GM03348 (cell line): ENCODE results near the gene TPRX1.
"Not testable (repeated sequence)": the region's sequence is repeated elsewhere in the genome, so short reads cannot be mapped to it uniquely, and the experiment has no call there.

Experiments used
- DNase-seq: peaks from one replicate; pipeline ENCODE4 v3.0.0; 2012; ENCODE audit warnings: low spot score

TPRX1 gene, protein sequence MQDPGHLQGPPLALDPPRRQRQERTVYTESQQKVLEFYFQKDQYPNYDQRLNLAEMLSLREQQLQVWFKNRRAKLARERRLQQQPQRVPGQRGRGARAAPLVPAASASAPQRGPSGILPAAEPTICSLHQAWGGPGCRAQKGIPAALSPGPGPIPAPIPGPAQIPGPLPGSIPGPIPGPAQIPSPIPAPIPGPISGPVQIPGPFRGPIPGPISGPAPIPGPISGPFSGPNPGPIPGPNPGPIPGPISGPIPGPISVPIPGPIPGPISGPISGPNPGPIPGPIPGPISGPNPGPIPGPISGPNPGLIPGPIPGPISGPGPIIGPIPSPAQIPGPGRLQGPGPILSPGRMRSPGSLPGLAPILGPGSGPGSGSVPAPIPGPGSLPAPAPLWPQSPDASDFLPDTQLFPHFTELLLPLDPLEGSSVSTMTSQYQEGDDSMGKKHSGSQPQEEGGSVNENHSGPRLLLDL

DNA sequence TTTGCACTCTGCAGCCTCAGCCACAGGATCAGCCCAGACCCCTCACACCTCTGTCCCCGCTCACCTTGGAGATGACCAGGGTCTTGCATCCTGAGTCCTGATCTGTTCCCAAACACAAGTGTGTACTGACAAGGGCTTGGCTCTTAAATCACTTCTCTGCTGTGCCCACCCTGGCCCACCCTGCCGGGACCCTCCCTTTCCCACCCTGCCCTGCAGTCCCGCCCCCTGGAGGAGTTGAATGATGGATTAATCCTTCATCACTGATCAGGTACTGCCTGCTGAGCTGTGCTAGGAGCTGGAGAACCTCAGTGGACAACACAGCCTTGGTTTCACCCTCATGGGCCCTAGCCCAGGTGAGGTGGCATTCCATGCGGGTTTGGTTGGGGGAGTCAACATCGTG is at the start of gene TPRX1:
Gene TPRX1, minus strand, starts transcription at position 101 of the 400 bp plus-strand sequence. Its CDS starts 12 bp downstream, at position 89.
- not testable (repeated sequence) for DNase-seq

DNA sequence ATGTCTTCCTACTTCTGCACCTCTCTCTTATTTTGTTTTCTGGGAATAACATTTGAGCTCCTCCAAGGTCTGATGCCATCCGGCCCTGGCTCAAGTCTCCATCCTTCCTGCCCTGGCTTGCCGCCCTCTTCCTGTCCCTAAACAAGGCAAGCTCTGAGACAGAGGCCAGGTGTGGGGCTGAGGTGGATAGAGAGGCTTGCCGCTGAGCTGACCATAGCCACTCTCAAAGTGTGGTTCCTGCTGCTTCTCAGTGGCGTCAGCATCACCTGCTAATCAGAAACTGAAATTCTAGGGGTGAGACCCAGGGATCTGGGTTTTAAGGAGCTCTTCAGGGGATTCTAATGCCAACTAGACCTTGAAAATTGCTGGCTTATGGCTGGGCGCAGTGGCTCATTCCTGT is 48.7 kb upstream of the TPRX1 start:
- DNase-seq = no peak

DNA sequence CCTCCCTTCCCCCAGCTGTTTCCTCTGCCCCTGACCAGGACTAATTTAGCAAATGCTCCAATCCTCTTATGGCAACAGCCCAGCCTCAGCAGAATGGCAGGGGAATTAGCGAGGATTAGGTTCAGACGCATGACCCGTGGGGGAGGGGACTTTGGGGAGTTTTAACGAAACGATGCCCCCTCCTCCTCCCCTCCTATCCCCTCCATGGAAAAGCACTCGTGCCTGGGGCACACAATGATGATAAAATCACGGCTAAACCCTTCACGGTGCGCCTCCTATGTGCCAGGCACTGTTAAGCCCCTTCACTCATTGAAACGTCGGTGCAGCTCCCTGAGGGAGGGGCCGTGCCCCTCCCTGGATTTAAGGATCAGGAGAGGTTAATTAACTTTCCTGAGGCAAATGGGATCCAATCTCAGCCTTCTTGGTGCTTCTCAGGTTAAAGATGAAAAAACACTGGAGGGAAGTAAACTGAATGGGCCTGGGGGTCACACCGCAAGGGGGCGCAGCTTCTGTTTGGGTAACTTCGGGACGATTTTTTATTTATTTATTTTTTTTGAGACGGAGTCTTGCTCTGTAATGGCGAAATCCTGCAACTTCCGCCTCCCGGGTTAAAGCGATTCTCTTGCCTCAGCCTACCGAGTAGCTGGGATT is 44.6 kb upstream of the TPRX1 start:
- no peak for DNase-seq

DNA sequence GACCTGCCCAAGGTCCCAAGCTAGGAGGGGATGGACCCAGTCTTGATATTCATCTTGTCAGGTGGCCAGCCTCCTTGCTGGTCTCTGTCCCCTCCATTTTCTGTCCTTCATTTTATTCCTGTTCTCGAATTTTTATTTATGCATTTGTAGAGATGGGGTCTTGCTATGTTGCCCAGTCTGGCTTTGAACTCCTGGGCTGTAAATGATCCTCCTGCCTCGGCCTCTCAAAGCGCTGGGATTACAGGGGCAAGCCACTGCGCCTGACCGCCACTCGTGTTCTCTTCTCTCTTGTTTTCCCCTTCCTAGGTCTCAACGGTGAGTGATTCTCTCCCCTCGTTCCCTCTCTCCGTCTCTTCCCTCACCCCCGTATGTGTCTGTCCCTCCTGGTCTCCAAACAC is 44.1 kb upstream of the TPRX1 start:
- no peak for DNase-seq

DNA sequence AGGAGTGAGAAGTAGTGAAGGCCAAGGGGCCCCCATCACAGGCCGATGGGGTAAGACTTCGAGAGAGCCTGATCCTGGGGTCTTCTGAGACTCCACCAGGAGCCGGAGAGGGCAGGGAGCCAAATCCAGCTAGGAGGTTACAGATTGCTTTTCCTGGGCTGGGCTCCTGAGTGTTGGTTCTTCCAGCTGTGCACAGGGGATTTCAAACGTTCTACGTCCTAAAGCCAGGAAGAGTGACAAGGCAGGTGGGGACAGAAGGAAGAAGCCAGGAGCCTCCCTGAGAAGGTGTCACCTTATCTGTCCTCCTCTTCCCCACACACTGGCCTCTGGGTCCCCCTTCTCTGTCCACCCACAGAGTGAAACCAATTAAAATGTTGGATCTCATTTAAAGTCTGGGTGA is 38.6 kb upstream of the TPRX1 start:
- no peak for DNase-seq

DNA sequence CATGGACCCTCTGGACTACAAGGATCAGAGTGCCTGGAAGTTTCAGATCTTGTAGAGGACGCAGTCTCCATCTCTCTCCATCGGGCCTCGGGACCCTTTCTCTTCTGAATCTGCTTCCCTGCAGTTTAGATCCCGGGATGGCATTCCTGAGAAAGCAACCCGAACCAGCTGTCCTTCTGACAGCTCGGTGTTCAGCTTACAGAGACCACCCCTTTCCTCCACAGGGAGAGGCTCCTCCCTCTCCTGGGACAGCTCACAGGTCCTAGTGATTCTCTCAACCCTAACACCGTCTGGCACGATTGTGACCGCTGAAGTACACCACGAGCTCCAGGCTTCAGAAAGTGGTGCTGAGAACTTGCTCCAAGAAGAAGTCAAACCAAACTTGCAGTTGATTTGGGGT is 35.6 kb upstream of the TPRX1 start:
- no peak for DNase-seq

DNA sequence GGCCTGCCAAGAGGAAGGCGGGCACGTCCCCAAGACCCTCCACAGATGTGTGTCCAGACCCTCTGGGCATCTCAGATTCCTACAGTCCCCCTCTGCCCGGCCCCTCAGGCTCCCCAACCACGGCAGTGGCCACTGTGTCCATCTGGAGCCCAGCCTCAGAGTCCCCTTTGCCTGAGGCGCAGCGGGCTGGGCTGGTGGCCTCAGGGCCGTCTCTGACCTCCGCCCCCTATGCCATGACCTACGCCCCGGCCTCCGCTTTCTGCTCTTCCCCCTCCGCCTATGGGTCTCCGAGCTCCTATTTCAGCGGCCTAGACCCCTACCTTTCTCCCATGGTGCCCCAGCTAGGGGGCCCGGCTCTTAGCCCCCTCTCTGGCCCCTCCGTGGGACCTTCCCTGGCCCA is 35.1 kb upstream of the TPRX1 start:
- DNase-seq = no peak

DNA sequence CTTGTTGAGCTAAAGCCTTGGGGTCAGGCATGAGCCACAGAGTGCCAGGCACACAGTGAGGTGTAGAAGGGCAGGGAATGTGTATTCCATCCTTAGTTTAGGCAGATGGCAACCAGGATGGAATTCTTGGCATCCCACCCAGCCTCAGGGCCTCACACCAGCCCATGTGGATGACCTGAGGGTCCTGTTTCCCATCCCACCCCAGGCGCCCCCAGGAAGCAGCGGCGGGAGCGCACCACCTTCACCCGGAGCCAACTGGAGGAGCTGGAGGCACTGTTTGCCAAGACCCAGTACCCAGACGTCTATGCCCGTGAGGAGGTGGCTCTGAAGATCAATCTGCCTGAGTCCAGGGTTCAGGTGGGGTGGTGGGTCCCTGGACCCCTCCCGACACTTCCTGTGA is 31.7 kb upstream of the TPRX1 start:
- no peak for DNase-seq

DNA sequence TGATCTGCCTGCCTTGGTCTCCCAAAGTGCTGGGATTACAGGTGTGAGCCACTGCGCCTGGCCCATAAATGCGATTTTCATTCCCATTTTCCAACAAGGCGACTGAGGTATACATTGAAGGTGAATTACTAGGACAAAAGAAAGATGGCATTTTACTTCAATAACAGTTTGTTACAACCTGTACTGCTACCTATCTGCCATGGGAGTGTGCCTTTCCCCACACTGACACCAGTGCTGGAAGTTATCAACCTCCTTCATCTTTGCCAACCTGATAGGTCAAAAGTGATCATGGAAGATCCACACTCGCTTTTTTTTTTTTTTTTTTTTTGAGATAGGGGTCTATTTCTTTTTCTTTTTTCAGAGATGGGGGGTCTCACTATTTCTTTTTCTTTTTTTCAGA is 28.4 kb upstream of the TPRX1 start:
- no peak for DNase-seq

DNA sequence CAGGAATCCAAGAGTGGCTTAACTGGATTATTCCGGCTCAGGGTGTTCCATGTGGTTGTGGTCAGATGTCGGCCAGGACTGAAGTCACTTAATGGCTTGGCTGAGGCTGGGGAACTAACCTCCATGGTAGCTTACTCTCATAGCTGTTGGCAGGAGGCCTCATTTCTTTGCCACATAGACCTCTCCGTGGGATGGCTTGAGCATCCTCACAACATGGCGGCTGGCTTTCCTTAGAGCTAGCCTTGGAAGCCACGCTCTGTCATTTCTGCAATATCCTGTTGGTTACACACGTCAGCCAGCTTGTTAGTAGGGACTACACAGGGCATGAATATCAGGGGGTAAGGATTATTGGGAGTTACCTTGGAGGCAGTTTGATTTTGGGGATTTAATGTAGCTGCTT is 22.4 kb upstream of the TPRX1 start:
- DNase-seq = no peak

DNA sequence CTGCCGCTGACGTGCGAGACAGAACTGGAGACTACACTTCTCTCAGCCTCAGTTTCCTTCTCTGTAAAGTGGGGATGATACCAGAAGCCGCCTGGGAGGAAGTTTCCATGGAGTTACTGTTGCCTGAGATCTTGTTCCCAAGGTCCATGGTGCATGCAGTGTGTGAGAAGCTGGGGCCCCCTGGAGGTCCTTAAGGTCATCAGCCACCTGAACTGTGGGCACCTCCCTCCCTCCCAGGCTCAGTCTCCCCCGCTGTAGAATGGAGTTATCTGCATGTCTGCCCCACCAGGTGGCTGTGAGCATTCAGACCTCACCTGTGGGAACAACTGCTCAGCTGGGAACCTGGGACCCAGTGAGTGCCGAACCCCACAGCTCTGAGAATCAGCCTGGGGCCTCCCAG is 20.0 kb upstream of the TPRX1 start:
- DNase-seq = no peak

DNA sequence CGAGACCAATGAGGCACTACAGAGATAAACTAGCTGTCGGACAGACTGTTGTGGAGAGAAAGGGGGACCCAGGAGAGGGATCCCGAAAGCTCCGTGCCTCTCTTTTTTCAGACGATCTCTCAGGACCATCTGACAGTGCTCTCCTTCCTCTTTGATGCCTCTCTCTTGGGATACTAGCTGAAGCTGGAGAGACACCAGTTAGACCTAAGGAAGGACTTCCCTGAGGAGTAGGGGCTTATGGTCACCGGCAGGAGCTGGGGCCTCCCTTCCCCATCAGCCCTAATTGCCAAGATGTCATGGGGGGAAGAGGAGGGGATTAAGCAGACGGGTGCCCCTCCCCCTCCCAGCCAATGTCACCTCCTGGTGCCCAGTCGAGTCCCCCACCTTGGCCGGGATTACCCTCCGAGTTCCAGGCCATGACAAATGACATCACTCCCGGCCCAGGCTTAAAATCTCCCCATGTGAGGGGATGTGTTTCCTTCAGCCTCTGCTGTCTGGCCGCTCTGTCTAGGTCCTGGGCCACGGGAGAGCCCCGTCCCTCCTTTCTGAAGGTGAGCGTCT is 17.2 kb upstream of the TPRX1 start, which contains the start of gene CRX:
Gene CRX, plus strand, starts transcription at position 478 of the 561 bp plus-strand sequence. CDS start 12,507 bp downstream, outside the sequence.
- DNase-seq = no peak

DNA sequence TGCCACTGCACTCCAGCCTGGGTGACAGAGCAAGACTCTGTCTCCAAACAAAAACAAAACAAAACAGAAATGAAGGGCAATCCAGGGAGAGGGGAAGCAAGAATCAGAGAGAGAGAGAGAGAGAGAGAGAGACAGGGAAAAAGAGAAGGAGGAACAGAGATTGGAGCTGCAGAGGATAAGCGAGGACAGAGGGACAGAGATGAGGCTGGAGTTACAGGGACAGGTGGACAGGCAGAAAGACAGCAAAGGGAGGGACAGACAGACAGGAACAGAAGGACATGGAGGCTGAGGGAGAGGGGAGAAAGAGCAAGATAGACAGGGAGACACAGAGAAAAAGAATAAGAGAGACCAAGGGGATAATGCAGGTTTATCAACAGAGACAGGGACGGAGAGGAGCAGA is 16.1 kb upstream of the TPRX1 start:
- no peak for DNase-seq

DNA sequence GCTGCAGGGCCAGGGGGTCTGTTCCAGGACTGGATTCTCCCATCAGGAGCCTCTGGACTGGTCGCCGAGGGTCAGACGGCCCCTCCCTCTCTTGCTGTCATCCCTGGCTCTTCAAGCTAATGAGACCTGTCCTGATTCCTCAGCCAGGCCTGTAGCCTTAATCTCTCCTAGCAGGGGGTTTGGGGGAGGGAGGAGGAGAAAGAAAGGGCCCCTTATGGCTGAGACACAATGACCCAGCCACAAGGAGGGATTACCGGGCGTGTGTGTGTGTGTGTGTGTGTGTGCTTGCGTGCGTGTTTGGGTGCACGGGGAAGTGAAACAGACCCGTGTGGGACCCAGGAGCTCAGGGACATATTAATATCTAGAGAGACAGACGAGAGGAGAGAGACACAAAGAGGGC is 15.5 kb upstream of the TPRX1 start:
- DNase-seq = no peak

DNA sequence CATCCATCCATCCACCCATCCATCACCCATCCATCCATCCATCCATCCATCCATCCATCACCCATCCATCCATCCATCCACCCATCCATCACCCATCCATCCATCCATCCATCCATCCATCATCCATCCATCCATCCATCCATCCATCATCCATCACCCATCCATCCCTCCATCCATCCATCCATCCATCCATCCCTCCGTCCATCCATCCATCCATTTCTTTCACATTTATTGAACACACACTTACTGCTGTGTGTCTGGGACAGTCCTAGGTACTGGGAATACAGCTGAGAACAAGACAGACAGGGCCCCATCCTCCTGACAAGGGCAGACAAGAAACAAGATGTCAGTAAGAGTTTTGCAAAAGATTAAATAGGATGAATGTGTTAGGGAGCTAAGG is 13.9 kb upstream of the TPRX1 start:
- DNase-seq = not testable (repeated sequence)

DNA sequence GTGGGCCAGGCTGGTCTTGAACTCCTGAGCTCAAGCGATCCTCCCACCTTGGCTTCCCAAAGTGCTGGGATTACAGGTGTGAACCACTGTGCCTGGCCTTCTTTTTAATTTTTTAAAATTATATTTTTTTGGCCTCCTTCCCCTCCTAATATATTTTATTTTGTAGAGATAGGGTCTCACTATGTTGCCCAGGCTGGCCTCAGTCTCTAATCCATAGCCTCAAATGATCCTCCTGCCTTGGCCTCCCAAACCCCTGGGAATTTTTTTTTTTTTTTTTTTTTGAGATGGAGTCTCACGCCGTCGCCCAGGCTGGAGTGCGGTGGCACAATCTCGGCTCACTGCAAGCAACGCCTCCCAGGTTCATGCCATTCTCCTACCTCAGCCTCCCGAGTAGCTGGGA is 11.9 kb upstream of the TPRX1 start:
- DNase-seq = not testable (repeated sequence)

DNA sequence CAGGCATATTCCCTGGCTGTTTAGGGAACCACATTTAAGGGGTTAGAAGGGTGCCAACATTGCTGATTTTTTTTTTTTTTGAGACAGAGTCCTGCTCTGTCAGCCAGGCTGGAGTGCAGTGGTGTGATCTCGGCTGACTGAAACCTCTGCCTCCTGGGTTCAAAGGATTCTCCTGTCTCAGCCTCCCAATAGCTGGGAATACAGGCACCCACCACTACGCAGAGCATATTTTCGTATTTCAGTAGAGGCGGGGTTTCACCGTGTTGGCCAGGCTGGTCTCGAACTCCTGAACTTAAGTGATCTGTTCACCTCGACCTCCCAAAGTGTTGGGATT is 9.6 kb upstream of the TPRX1 start:
- no peak for DNase-seq

DNA sequence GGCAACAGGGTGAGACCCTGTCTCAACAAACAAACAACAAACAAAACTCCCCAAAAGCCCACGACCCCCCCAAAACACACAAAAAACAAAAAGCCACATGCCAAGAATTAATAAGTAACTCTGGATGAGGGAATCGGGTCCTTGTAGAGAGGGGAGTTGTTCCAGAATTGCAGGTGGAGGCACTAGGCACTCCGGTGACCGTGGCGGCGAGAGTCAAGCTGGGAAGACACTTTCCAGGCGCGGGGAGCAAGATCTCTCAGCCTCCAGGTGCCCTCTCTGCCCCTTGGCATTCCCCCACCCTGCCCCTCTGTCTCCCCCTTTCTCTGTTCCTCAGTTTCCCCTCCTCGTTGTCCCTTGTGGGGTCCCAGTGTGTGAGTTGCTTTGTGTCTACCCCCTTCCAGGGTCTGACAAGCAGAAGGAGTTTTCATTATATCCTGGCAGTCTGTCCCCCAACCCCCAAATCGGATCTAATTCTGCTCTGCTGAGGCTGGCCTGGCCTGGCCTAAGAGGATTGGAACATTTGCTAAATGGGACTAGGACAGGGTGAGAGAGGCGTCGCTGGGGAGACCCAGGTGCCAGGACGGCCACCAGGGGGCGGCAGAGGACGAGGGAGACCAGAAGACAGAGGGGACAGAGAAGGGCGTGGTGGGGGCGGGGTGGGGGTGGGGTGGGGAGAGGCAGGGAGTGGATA is 9.1 kb upstream of the TPRX1 start:
- DNase-seq = peak; percentile 87

DNA sequence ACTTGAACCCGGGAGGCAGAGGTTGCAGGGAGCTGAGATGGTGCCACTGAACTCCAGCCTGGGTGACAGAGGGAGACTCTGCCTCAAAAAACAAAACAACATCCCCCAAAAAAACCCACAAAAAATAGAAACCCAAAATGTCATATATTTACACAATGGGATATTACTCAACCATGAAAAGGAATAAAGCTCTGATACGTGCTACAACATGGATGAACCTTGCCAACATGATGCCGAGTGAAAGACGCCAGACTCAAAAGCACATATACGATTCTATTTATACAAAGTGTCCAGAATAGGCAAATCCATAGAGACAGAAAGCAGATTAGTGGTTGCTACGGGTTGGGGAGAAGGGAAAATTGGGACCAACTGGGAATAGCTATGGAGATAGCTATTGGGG is 2.1 kb upstream of the TPRX1 start:
- no peak for DNase-seq

DNA sequence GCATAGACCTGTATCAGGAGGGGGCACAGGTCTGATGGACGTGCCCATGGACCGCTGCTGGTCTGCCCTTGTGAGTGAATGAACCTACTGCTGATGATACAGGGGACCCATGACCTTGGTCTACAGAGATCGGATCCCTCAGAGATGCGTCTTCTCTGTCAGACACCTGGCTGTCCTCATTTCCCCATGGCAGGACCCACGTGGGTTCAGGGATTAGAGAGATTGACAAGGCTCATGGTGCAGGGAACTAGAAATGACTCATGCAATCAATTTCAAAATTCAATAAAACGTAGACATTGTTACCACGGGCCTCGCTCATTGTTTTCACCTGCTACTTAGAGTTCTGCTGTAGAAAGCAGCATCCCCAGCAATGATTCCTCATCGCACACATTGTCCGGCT is 962 bp upstream of the TPRX1 start:
- no peak for DNase-seq

DNA sequence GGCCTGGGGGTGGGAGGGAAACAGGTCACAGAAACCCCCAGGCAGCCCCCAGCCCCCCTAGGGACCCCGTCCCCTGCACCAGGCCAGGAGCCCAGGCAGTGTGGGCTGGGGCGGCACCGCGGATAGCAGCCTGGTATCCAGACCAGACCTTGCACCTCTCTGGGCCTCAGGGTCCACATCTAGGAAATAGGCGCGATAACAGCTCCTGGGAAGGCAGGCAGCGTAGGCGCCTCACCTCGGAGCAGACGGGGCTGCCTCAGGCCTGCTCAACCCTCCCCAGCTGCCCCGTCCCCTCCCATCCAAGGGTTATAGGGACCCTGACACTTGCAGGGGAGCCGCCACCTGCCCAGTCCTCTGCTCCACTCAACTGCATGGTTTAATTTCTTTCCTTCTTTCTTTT is 680 bp downstream of the TPRX1 start:
- not testable (repeated sequence) for DNase-seq

DNA sequence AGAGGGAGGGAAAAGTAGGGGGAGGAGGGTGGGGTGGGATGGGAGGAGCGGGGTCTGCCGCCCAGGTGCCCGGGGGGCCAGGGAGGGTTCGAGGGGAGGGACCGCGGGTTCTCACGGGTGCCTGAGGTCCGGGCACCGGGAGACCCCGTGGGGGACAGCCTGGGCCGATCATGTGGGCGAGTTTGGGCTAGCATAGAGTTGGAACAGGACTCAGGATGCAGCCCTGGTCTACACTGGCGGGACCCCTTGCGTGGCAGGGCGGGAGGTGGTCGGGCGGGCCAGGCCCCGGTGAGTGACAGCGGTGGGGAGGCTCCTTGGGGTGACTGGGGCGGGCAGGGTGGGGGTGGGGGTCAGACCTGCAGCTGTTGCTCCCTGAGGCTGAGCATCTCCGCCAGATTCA is 1.2 kb downstream of the TPRX1 start:
- not testable (repeated sequence) for DNase-seq
